ENCODE results near the gene CERS6.

- no peak for TF ChIP-seq CTCF (IDR thresholded peaks at IDR 0.05)
- TF ChIP-seq POLR2A (IDR thresholded peaks at IDR 0.05), result no peak
These were observed 5.9 kb downstream of the CERS6 start for GRCh38 chr2:168461942-168462331.

All from body of pancreas (tissue), 4 donors.